Activated effector memory CD4-positive, alpha-beta T cell treated with Interleukin-2 at 50 U/mL for 16 hours (primary cell): ENCODE results near the gene ADCYAP1R1.

Source experiments
- DNase-seq: peaks from one replicate; pipeline ENCODE4 v3.0.0-alpha.2; 2020

Gene ADCYAP1R1

GRCh38 chr7:31051598-31052486, at the start of gene ADCYAP1R1:
TSS of gene ADCYAP1R1 (plus strand) at chr7:31052308. CDS start at chr7:31063265, 10,957 bp downstream.
- no peak for DNase-seq

GRCh38 chr7:31003097-31003496, 49.0 kb upstream of the ADCYAP1R1 start:
- no peak for DNase-seq

- no peak for DNase-seq
These were observed 48.4 kb upstream of the ADCYAP1R1 start for GRCh38 chr7:31003721-31004120.

- DNase-seq, result no peak
These were observed 47.7 kb upstream of the ADCYAP1R1 start for GRCh38 chr7:31004393-31004792.

- no peak for DNase-seq
These were observed 45.3 kb upstream of the ADCYAP1R1 start for GRCh38 chr7:31006857-31007256.

- DNase-seq, result no peak
These were observed 44.5 kb upstream of the ADCYAP1R1 start for GRCh38 chr7:31007634-31008033.

- no peak for DNase-seq
These were observed 37.3 kb upstream of the ADCYAP1R1 start for GRCh38 chr7:31014826-31015225.

- DNase-seq, result no peak
These were observed 35.0 kb upstream of the ADCYAP1R1 start for GRCh38 chr7:31017032-31017675.

- no peak for DNase-seq
These were observed 34.4 kb upstream of the ADCYAP1R1 start for GRCh38 chr7:31017721-31018120.

- DNase-seq, result no peak
These were observed 32.6 kb upstream of the ADCYAP1R1 start for GRCh38 chr7:31019509-31019908.

- no peak for DNase-seq
These were observed 31.9 kb upstream of the ADCYAP1R1 start for GRCh38 chr7:31020161-31020560.

GRCh38 chr7:31020652-31021051, 31.5 kb upstream of the ADCYAP1R1 start:
- DNase-seq, result no peak

- no peak for DNase-seq
These were observed 30.0 kb upstream of the ADCYAP1R1 start for GRCh38 chr7:31022117-31022516.

- no peak for DNase-seq
These were observed 29.4 kb upstream of the ADCYAP1R1 start for GRCh38 chr7:31022726-31023125.

- DNase-seq, result no peak
These were observed 28.2 kb upstream of the ADCYAP1R1 start for GRCh38 chr7:31023877-31024276.

GRCh38 chr7:31027161-31027965, 24.7 kb upstream of the ADCYAP1R1 start:
- DNase-seq, result no peak

- DNase-seq, result no peak
These were observed 24.1 kb upstream of the ADCYAP1R1 start for GRCh38 chr7:31028006-31028405.

GRCh38 chr7:31028417-31028992, 23.6 kb upstream of the ADCYAP1R1 start:
- DNase-seq, result no peak

GRCh38 chr7:31029251-31030042, 22.7 kb upstream of the ADCYAP1R1 start:
- no peak for DNase-seq

- DNase-seq, result no peak
These were observed 18.3 kb upstream of the ADCYAP1R1 start for GRCh38 chr7:31033674-31034300.

GRCh38 chr7:31036924-31037323, 15.2 kb upstream of the ADCYAP1R1 start:
- DNase-seq, result no peak

GRCh38 chr7:31043051-31043471, 9.0 kb upstream of the ADCYAP1R1 start:
- no peak for DNase-seq
